ENCODE results near the gene WBP1.
"Not testable (repeated sequence)": the region's sequence is repeated elsewhere in the genome, so short reads cannot be mapped to it uniquely, and the experiment has no call there.

WBP1 gene

GRCh38 chr2:74482801-74483674 lies 24.8 kb downstream of the WBP1 start, which contains the start of the genes CCDC142 and TTC31:
TSS of gene CCDC142 (minus strand) at chr2:74482998. CDS start at chr2:74482837, 161 bp downstream.
TSS of gene TTC31 (plus strand) at chr2:74483081. CDS start at chr2:74483096, 15 bp downstream.
- DNase-seq = peak; percentile 94

GRCh38 chr2:74483675-74484164 lies 25.5 kb downstream of the WBP1 start:
- DNase-seq = not testable (repeated sequence)

- no peak for DNase-seq
Observed at GRCh38 chr2:74486141-74486540, 27.9 kb downstream of the WBP1 start.

- DNase-seq = no peak
Observed at GRCh38 chr2:74488643-74489481, 30.6 kb downstream of the WBP1 start.

GRCh38 chr2:74489906-74490305 lies 31.7 kb downstream of the WBP1 start:
- DNase-seq = no peak

- DNase-seq = no peak
Observed at GRCh38 chr2:74491648-74492544, 33.7 kb downstream of the WBP1 start.

GRCh38 chr2:74493546-74493945 lies 35.3 kb downstream of the WBP1 start:
- no peak for DNase-seq

- no peak for DNase-seq
Observed at GRCh38 chr2:74495440-74495839, 37.2 kb downstream of the WBP1 start.

- DNase-seq = no peak
Observed at GRCh38 chr2:74496997-74497776, 38.9 kb downstream of the WBP1 start.

- no peak for DNase-seq
Observed at GRCh38 chr2:74497777-74498499, 39.7 kb downstream of the WBP1 start.

- DNase-seq = no peak
Observed at GRCh38 chr2:74498500-74499266, 40.4 kb downstream of the WBP1 start.

GRCh38 chr2:74499267-74499939 lies 41.2 kb downstream of the WBP1 start, which contains the start of gene LBX2:
TSS of gene LBX2 (minus strand) at chr2:74499603. CDS start at chr2:74499537, 66 bp downstream.
- no peak for DNase-seq

- no peak for DNase-seq
Observed at GRCh38 chr2:74499940-74500577, 41.8 kb downstream of the WBP1 start.

- no peak for DNase-seq
Observed at GRCh38 chr2:74500578-74500946, 42.3 kb downstream of the WBP1 start.

GRCh38 chr2:74501335-74502071 lies 43.3 kb downstream of the WBP1 start:
- no peak for DNase-seq

- no peak for DNase-seq
Observed at GRCh38 chr2:74502147-74502719, 44.0 kb downstream of the WBP1 start.

GRCh38 chr2:74502720-74503505 lies 44.7 kb downstream of the WBP1 start:
- no peak for DNase-seq

Measured in NCI-H1092 treated with DMSO at 0.1 percent for 48 hours (cell line).